Measurements from ENCODE around the gene EXD2. TPM values are rescaled to one million over a fixed set of nuclear protein-coding genes. Genes with fewer than 3 reads are reported as not detected.

The EXD2 gene
- total RNA-seq, 4 donors from 2014 or later: 4.6 to 52.1 (median 28.3) TPM

DNA sequence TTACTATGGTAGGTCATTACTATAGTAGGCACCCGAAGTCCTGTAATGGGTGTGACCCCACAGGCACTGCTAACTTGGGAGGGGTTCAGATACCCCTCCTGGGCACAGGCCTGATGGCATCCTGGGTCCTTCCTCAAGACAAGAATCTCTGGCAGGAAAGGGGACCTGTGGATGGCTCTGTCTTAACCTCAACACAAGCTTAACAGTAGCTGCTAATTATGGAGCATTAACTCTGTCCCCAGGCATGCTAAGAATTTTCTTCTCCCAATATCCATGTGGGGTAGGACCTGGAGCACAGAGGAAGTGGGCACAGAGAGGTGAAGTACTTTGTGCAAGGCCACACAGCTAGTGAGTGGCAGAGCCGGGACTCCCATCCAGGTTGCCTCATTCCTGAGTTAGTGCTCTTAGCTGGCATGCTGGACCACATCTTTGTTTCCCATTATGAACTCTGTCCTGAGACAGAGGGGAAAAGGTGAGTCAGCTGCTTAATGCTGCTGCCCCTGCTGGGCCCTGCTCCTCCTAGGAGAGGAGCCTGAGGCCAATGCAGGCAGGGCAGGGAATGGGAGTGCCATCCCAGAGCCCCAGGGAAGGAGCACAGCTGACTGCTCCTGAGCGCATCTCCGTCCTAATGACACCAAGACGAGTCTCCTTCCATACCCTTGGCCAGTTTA, 100.7 kb downstream of the EXD2 start:
- no peaks in the 10 kb centered on the region for H3K27me3 ChIP-seq
- H3K27ac ChIP-seq: no peak overlapping the region
- no peaks in the 10 kb centered on the region for H3K9me3 ChIP-seq
- H3K36me3 ChIP-seq: no peaks in the 10 kb centered on the region
- intact Hi-C loops (cut with DNase I; ENCODE audit: low total_unique reads): no loop called here
- DNase-seq: no peak
- H3K4me3 ChIP-seq: no peak overlapping the region
- TF ChIP-seq POLR2A (IDR thresholded peaks at IDR 0.05): no peak
- TF ChIP-seq, protein P1, sequence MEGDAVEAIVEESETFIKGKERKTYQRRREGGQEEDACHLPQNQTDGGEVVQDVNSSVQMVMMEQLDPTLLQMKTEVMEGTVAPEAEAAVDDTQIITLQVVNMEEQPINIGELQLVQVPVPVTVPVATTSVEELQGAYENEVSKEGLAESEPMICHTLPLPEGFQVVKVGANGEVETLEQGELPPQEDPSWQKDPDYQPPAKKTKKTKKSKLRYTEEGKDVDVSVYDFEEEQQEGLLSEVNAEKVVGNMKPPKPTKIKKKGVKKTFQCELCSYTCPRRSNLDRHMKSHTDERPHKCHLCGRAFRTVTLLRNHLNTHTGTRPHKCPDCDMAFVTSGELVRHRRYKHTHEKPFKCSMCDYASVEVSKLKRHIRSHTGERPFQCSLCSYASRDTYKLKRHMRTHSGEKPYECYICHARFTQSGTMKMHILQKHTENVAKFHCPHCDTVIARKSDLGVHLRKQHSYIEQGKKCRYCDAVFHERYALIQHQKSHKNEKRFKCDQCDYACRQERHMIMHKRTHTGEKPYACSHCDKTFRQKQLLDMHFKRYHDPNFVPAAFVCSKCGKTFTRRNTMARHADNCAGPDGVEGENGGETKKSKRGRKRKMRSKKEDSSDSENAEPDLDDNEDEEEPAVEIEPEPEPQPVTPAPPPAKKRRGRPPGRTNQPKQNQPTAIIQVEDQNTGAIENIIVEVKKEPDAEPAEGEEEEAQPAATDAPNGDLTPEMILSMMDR (IDR thresholded peaks at IDR 0.05): no peak
- H3K4me1 ChIP-seq: no peaks in the 10 kb centered on the region

Small RNAs within 50 kb of the gene (small RNA-seq; reads per million reads assigned to genes)
- not detected for gene RF00019

Other genes with a start within 250 kb of the EXD2 start
- gene ACTN1, start 212.2 kb upstream of the EXD2 start, total RNA-seq: 100 to 1,000 TPM; 147 to 538 (median 343) TPM
- 10 to 100 TPM; 32.2 to 68.5 (median 60.0) TPM for gene DCAF5, start 38.4 kb upstream of the EXD2 start, total RNA-seq
- gene GALNT16, start 68.7 kb downstream of the EXD2 start, total RNA-seq: 10 to 100 TPM in 3 of 4 donors, 1 to 10 TPM in 1; 2.1 to 35.9 (median 11.5) TPM
- gene ERH, start 206.8 kb downstream of the EXD2 start, total RNA-seq: 100 to 1,000 TPM in 3 of 4 donors, 1 to 10 TPM in 1; 8.7 to 226 (median 149) TPM
- gene SLC39A9, start 207.2 kb downstream of the EXD2 start, total RNA-seq: 100 to 1,000 TPM in 1 of 4 donors, 10 to 100 TPM in 3; 26.8 to 131 (median 38.7) TPM

All from uterus (tissue), 4 donors.